G401 (cell line): ENCODE measurements around the gene HSF2. TPM values are rescaled to one million over a fixed set of nuclear protein-coding genes. Genes with fewer than 3 reads are reported as not detected.
"Not testable (repeated sequence)": the region's sequence is repeated elsewhere in the genome, so short reads cannot be mapped to it uniquely, and the experiment has no call there.

Source experiments
- DNase-seq: peaks from one replicate; pipeline ENCODE4 v3.0.0-alpha.2; 2015; ENCODE audit warnings: low spot score
- in situ Hi-C: cut with HindIII; loops from 2 replicates; pipeline ENCODE4 v1.10.0; 2016; ENCODE audit warnings: low sequenced_read_pairs, mixed read lengths
- total RNA-seq: library from RNA; depleted of rRNA; stranded (reverse); fragments of >200 nt; shearing (Covaris generic); gene quantifications from 2 replicates; pipeline ENCODE4 v1.2.3, GENCODE V29; 2014; rRNA removed

HSF2 gene
- total RNA-seq, 1 experiment from 2014 or later = 16.7 TPM

DNA sequence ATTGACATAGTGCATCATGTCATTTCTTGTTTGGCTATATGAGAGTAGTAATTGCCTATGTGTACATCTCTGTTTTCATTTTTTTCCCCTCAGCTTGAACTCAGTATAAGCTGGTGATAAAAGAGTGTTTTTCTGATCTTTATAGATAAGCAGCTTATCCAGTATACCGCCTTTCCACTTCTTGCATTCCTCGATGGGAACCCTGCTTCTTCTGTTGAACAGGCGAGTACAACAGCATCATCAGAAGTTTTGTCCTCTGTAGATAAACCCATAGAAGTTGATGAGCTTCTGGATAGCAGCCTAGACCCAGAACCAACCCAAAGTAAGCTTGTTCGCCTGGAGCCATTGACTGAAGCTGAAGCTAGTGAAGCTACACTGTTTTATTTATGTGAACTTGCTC lies 32.3 kb downstream of the HSF2 start:
- in situ Hi-C loops = no loop called here
- DNase-seq = no peak

DNA sequence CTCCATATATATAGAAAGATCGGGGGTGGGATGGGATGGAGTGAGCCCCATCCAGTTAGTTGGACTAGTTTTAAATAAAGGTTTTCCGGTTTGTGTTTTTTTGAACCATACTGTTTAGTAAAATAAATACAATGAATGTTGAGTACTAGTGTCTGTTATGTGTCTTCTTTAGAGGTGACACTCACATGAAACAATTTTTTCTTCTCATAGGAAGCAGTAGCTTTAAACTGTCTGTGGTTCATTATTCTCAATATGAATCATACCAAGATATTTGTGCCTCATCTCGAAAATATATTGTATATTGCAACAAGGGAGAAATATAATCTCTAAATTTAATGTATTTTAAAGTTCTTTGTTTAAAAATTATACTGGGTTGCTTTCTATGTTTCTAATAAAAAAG lies 33.4 kb downstream of the HSF2 start:
- no peak for DNase-seq
- in situ Hi-C loops = no loop called here

DNA sequence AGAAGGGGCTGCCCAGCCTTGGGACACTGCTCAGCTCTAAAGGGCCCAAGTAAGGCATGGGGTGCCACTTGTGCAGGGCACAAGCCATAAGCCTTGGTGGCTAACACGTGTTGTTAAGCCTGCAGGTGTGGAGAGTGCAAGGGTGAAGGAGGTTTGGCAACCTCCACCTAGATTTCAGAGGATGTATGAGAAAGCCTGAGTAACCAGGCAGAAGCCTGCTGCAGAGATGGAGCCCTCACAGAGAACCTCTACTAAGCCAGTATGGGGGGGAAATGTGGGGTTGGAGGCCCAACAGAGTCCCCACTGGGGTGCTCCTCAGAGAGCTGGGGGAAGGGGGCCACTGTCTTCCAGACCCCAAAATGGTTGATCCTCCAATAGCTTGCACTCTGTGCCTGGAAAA lies 39.5 kb downstream of the HSF2 start:
- in situ Hi-C loops = no loop called here
- DNase-seq = no peak

DNA sequence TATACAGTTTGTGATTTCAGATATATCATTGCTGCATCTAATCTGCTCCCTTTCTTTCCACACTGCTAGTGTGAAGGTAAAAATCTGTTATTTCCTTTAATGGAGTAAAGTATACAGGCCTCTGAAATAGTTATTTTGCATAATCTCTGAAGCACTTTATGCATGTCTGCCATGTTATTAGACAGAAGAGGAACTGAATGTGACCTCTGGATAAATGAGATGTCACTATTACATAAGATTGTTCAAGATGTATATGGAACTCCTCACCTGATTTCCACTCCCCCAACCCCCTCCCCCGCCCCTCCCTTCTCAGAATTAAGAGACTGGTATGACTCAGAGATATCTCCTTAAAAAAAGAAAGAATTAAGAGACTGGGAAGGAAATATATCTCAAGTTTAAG lies 45.8 kb downstream of the HSF2 start:
- in situ Hi-C loops = no loop called here
- DNase-seq = no peak

DNA sequence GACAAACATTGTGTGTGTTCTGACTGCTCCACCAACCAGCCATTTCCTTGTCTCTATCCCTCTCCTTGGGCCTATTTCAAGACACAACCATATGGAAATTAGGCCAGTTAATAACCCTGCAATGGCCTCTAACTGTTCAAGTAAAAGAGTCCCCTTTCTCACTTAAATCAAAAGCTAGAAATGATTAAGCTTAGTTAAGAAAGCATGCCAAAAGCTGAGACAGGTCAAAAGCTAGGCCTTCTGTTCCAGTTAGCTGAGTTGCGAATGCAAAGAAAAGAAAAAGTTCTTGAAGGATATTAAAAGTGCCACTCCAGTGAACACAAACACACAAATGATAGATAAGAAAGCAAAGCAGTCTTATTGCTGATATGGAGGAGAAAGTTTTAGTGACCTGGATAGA lies 49.6 kb downstream of the HSF2 start:
- in situ Hi-C loops = no loop called here
- DNase-seq = no peak

DNA sequence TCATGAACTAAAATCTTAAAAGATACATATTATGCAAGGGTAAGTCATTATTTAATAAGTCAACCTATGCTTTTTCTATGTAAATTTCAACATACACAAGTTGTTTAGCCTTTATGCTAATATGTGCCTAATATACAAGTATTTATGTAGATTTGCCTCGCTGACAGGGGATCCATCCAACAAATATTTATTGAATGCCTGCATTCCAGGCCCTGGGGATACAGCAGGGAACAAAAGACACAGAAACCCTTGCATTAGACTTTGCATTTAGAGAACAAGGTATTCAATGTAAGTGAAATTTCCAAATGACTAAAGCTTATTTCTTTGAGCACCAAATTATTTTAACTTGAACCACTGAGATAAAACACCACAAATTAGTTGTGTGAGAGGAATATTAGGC lies 53.1 kb downstream of the HSF2 start:
- in situ Hi-C loops = no loop called here
- DNase-seq = no peak

DNA sequence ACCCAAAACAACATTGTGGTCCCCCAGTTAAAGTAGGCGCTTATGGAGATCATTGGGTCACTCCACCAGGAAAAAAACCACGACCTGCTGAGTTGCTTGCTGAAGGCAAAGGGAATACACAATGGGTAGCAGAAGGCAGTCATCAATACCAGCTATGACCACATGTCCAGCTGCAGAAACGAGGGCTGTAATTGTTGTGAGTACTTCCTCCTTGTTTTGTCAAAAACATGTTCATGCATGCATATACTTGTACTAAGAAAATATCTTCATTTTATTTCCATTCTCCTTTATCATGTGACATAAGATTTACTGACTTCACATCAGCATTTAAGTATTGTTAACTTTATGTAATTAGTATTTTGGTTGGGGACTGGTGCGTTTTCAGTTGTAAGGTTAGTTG lies 55.2 kb downstream of the HSF2 start:
- in situ Hi-C loops = no loop called here
- DNase-seq = no peak

DNA sequence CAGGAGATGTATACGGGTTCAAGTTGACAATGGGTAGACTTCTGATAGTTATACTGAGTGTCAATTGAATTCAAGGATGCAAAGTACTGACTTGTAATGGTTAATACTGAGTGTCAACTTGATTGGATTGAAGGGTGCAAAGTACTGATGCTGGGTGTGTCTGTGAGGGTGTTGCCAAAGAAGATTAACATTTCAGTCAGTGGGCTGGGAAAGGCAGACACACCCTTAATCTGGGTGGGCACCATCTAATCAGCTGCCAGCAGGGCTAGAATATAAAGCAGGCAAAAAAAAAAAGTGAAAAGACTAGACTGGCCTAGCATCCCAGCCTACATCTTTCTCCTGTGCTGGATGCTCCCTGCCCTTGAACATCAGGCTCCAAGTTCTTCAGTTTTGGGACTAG lies 55.7 kb downstream of the HSF2 start:
- in situ Hi-C loops, DNase-seq: not testable (repeated sequence)

DNA sequence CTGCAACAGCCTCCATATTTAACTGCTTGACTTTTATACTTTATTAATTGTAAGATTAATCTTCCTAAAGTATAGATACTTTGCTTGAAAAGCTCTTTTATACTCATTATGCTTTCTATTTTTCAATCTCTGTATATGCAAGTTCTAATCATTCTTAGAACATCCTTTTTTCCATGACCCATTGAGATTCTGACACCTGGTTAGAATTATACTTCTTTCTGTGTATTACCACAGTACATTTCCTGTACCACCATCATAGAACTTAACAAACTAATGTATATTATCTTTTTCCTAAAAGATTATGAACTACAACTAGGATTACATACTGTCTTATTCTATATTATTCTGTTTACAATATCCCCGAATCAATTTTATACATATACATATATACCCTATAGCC lies 58.6 kb downstream of the HSF2 start:
- in situ Hi-C loops = no loop called here
- no peak for DNase-seq

DNA sequence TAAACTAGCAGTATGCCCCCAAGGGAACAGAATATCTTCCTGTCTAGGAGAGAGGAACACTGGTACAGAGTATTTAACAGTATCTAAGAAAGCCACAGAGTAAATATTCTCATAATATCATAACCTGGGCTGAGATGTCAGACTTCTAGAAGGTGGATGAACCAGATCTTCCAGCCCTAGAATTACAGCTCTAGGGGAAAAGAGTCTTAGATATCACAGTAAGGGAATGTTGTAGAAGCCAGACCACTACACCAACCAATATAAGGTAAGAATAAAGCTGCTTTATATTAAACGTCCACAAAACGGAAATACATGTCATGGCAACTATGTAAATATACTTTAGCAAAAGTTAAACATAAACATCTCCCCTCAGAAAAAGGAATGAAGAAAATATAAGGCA lies 59.8 kb downstream of the HSF2 start:
- in situ Hi-C loops = no loop called here
- no peak for DNase-seq

DNA sequence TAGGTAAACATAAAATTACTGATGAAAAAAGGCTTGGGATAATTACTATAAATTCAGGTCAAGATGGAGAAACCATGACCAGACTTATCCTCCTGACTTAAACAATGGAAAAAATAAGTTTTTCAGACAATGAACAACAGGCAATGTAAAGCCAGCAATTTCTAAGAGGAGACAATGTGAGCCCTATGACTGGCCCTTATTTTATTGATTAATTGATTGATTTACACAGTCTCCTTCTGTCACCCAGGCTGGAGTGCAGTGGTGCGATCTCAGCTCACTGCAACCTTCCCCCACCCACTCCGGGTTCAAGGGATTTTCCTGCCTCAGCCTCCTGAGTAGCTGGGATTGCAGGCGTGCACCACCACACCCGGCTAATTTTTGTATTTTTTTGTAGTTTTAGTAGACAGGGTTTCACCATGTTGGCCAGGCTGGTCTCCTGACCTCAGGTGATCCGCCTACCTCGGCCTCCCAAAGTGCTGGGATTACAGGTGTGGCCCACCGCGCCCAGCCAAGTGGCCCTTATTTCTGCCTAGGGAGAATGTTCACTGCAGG lies 60.5 kb downstream of the HSF2 start:
- DNase-seq, in situ Hi-C loops: not testable (repeated sequence)

DNA sequence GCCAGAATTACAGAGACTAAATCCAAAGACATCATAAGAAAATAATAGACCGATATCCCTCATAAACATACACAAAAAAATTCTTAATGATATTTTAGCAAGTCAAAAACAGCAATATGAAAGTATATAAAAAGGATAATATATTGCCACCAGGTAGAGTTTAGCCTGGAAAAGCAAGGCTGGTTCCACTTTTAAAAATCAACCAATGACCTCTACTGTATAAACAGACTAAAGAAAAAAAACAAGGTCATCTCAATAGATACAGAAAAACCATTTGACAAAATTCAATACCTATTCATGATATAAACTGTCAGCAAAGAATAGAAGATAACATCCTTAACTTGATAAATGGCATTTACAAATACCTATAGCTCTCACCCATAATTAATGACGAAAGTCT lies 62.4 kb downstream of the HSF2 start:
- DNase-seq = no peak
- in situ Hi-C loops = no loop called here

DNA sequence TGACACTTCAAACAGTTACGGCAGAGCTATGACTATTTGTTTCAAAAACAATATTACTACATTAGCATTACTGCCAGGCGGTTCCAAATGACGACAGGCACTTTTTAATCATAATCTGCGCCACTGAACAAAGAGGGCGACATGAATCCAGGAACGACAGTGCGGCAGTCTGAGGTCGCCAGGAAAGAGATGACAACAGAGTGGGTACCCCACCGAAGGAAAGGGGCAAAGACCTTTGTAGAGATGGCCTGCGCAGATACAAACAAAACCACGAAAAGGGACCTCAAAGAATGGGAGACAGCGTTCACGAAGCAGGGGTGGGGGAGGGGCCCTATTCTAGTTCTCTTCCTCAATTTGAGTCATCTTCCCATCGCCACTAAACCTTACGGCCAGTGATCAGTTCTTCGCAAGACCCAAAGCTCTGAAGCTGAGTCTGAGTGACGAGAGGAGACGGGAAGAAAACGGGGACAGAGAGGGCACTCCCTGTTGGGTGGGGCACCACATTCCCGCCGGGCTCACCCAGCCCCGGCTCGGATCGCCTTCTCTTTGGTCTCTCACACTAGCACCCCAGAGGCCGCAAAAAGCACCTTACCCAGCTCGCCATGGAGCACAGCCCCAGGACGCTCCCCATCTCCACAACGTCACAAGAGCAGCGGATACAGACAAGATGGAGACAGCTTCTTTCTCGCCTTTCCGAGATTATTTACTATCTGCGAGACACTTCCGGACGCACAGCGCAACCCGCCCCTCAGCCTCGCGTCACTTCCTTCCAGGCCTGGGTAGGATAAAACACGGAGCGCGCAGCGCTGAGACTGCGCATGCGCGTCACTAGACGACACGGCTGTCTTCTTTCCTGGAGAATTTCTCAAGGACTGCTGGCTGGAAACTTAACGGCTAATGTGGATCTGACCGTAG lies 71.9 kb downstream of the HSF2 start, which contains the start of gene SERINC1:
Gene SERINC1, minus strand, starts transcription at position 701 of the 915 bp plus-strand sequence. Its CDS starts 70 bp downstream, at position 631.
- peak; percentile 97 for DNase-seq
- in situ Hi-C loops = no loop called here

DNA sequence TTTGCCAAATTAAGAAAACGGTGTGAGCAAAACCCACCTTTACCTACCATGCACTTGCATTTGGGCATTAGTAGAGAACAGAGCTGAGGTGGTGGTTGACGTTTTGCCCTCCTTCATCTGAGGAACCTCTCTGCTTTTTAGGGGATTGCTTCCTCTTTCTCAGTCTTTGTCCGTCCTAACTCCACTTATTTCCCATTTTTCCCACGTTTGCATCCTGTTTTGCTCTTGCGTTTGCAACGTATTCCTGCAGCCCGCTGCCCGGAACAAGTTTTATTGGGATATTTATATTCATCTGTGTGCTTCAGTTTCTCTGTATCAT lies 72.5 kb downstream of the HSF2 start:
- DNase-seq = no peak
- in situ Hi-C loops = no loop called here

DNA sequence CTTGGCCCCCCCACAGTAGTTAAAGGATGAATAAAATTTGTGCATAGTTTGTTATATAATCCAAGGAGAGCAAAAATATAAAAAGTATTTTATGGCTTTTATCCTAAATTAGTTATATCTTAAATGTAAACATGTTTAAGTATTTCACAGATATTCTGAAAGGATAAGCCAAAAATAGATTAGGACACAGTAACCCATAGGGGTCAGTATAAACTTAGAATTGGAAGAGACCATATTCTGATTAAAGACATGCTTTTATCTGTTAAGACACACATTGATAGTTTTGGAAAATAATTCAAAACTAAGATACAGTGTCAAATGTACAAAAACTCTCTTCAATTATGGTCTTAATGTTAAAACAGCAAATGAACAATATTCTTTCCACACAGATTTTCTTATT lies 76.7 kb downstream of the HSF2 start:
- DNase-seq = peak; percentile 25
- in situ Hi-C loops = no loop called here

DNA sequence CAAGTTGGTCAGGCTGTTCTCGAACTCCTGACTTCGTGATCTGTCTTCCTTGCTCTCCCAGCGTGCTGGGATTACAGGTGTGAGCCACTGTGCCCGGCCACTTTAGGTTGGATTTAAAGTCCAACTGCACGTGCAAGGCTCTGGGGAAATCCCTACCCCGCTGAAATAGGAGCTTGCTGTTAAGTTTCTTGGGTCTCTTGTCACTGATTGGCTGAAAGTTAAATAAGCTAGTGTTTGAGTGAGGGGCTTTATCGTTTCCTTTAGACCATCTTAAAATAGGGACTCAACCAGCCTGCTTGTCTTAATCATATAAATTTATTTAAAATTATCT lies 83.3 kb downstream of the HSF2 start:
- DNase-seq = no peak
- in situ Hi-C loops = no loop called here

Other genes with a start within 250 kb of the HSF2 start
- 42.3 and 64.5 TPM in 2 replicates for gene SERINC1, start 72.2 kb downstream of the HSF2 start, total RNA-seq
- not detected in 2 replicates for gene PKIB, start 210.8 kb downstream of the HSF2 start, total RNA-seq